CD1c-positive myeloid dendritic cell (primary cell): ENCODE data around the gene DPP10.
"Not testable (repeated sequence)": the region's sequence is repeated elsewhere in the genome, so short reads cannot be mapped to it uniquely, and the experiment has no call there.

Experiments
- DNase-seq: peaks from one replicate; pipeline ENCODE4 v3.0.0-alpha.2; 2016; ENCODE audit errors: extremely low spot score

DPP10 gene

GRCh38 chr2:115422004-115422634 lies 979.7 kb downstream of the DPP10 start:
- DNase-seq, result no peak

GRCh38 chr2:115427436-115427835 lies 985.0 kb downstream of the DPP10 start:
- DNase-seq, result no peak

- DNase-seq, result not testable (repeated sequence)
These were observed 998.3 kb downstream of the DPP10 start for GRCh38 chr2:115440746-115441145.

- no peak for DNase-seq
These were observed 1001.2 kb downstream of the DPP10 start for GRCh38 chr2:115443539-115444185.

- DNase-seq, result no peak
These were observed 1017.6 kb downstream of the DPP10 start for GRCh38 chr2:115460008-115460407.

GRCh38 chr2:115480741-115481140 lies 1038.3 kb downstream of the DPP10 start:
- no peak for DNase-seq

- DNase-seq, result no peak
These were observed 1039.4 kb downstream of the DPP10 start for GRCh38 chr2:115481842-115482241.

- DNase-seq, result no peak
These were observed 1041.2 kb downstream of the DPP10 start for GRCh38 chr2:115483666-115484065.

GRCh38 chr2:115484486-115484885 lies 1042.0 kb downstream of the DPP10 start:
- DNase-seq, result no peak

- no peak for DNase-seq
These were observed 1042.5 kb downstream of the DPP10 start for GRCh38 chr2:115484983-115485382.

GRCh38 chr2:115491186-115491793 lies 1048.8 kb downstream of the DPP10 start:
- no peak for DNase-seq

- DNase-seq, result no peak
These were observed 1062.9 kb downstream of the DPP10 start for GRCh38 chr2:115505331-115505730.

GRCh38 chr2:115520727-115521126 lies 1078.3 kb downstream of the DPP10 start:
- DNase-seq, result no peak

- DNase-seq, result no peak
These were observed 1082.0 kb downstream of the DPP10 start for GRCh38 chr2:115524452-115524851.

- no peak for DNase-seq
These were observed 1087.2 kb downstream of the DPP10 start for GRCh38 chr2:115529627-115530026.

- no peak for DNase-seq
These were observed 1090.6 kb downstream of the DPP10 start for GRCh38 chr2:115533081-115533480.

GRCh38 chr2:115541814-115542213 lies 1099.4 kb downstream of the DPP10 start:
- no peak for DNase-seq

- DNase-seq, result no peak
These were observed 1099.9 kb downstream of the DPP10 start for GRCh38 chr2:115542331-115542730.

GRCh38 chr2:115543024-115543423 lies 1100.6 kb downstream of the DPP10 start:
- DNase-seq, result no peak

GRCh38 chr2:115543461-115543860 lies 1101.0 kb downstream of the DPP10 start:
- DNase-seq, result no peak

- DNase-seq, result no peak
These were observed 1107.2 kb downstream of the DPP10 start for GRCh38 chr2:115549611-115550130.

- DNase-seq, result no peak
These were observed 1110.3 kb downstream of the DPP10 start for GRCh38 chr2:115552726-115553125.

GRCh38 chr2:115554153-115554552 lies 1111.7 kb downstream of the DPP10 start:
- no peak for DNase-seq
